B cell (primary cell): ENCODE results near the gene TCF25. TPM values are rescaled to one million over a fixed set of nuclear protein-coding genes. Genes with fewer than 3 reads are reported as not detected.

Source experiments
- ATAC-seq: fragments of 200-7000 bp; cut with Tn5 transposase; one replicate; pipeline ENCODE4 v1.10.0; 2021; ENCODE audit warnings: low read depth, mild to moderate bottlenecking, moderate number of reproducible peaks, moderate library complexity
- CTCF ChIA-PET: fragments of 350-600 bp; sonication (Branson Sonifier 250); formaldehyde crosslinking; loops from one replicate; lab custom pipeline; 2021; ENCODE audit warnings: antibody characterized with exemption, inconsistent platforms; lab: Charles Lee
- POLR2A ChIA-PET: fragments of 350-600 bp; sonication (Branson Sonifier 250); formaldehyde crosslinking; loops from one replicate; lab custom pipeline; 2021; ENCODE audit warnings: antibody characterized with exemption; lab: Charles Lee
- DNase-seq: peaks from one replicate; pipeline ENCODE4 v3.0.0; 2013
- H2AFZ ChIP-seq: 2 replicates; pipeline ENCODE4 v1.6.1; 2012; ENCODE audit warnings: mild to moderate bottlenecking, low read depth, low read length; ENCODE audit not compliant: insufficient read depth, poor library complexity, severe bottlenecking
- H3K27ac ChIP-seq, 2 donors: 1 replicate in 1 of 2; 2 replicates in 1 of 2; pipeline ENCODE4 v1.5.1; 2012 to 2013; ENCODE audit warnings: low read length in 2 of 2, mild to moderate bottlenecking in 2 of 2, moderate library complexity in 1 of 2
- H3K27me3 ChIP-seq, 4 experiments: fragments of 200-600 bp in 1 of 4; sonication (generic) in 1 of 4; replicated peaks in 1 of 4; 1 replicate in 2 of 4; 2 replicates in 2 of 4; pipeline versions ENCODE4 v1.6.1 to v1.7.0; 2013 to 2016; ENCODE audit warnings: low read length in 3 of 4, mild to moderate bottlenecking in 2 of 4, mixed read lengths in 1 of 4, moderate library complexity in 1 of 4; ENCODE audit not compliant: insufficient read depth in 4 of 4, control insufficient read depth in 3 of 4; ENCODE audit errors: control extremely low read depth in 1 of 4
- H3K36me3 ChIP-seq, 2 experiments: replicated peaks in 1 of 2; 1 replicate in 1 of 2; 2 replicates in 1 of 2; pipeline versions ENCODE4 v1.6.1 to v1.7.1; 2013; ENCODE audit warnings: low read length in 1 of 2; ENCODE audit not compliant: insufficient read depth in 2 of 2, control insufficient read depth in 1 of 2; ENCODE audit errors: control extremely low read depth in 1 of 2, extremely low read depth in 1 of 2
- H3K4me1 ChIP-seq, 2 donors: fragments of 200-600 bp in 1 of 2; sonication (generic) in 1 of 2; 1 replicate in 1 of 2; 2 replicates in 1 of 2; pipeline versions ENCODE4 v1.5.1 to v1.6.1; 2013 to 2017; ENCODE audit warnings: low read length in 2 of 2; ENCODE audit not compliant: control insufficient read depth in 2 of 2, insufficient read depth in 2 of 2
- H3K4me2 ChIP-seq: replicated peaks from 2 replicates; pipeline ENCODE3; 2012; ENCODE audit warnings: mild to moderate bottlenecking, low read depth, low read length; ENCODE audit not compliant: poor library complexity, severe bottlenecking
- H3K4me3 ChIP-seq, 5 experiments: fragments of 200-600 bp in 1 of 5; sonication (generic) in 1 of 5; 1 replicate in 3 of 5; 2 replicates in 2 of 5; pipeline versions ENCODE4 v1.5.1 to v1.7.0; 2011 to 2016; ENCODE audit warnings: low read length in 4 of 5, mild to moderate bottlenecking in 4 of 5, low read depth in 2 of 5, control low read depth in 1 of 5, moderate library complexity in 1 of 5; ENCODE audit not compliant: insufficient read depth in 1 of 5; ENCODE audit errors: control extremely low read depth in 1 of 5, extremely low read depth in 1 of 5
- H3K79me2 ChIP-seq: fragments of 200-600 bp; sonication (generic); one replicate; pipeline ENCODE4 v1.6.0; 2016; ENCODE audit warnings: low read length; ENCODE audit not compliant: control insufficient read depth, insufficient read depth
- H3K9ac ChIP-seq: fragments of 200-600 bp; sonication (generic); 2 replicates; pipeline ENCODE4 v1.6.1; 2017; ENCODE audit warnings: mild to moderate bottlenecking, low read length, moderate library complexity
- H3K9me3 ChIP-seq, 3 donors: one replicate each; pipeline versions ENCODE4 v1.6.1 to v1.7.1; 2013; ENCODE audit warnings: low read length in 2 of 3; ENCODE audit not compliant: control insufficient read depth in 2 of 3, insufficient read depth in 1 of 3; ENCODE audit errors: control extremely low read depth in 1 of 3
- H4K20me1 ChIP-seq: 2 replicates; pipeline ENCODE4 v1.6.0; 2012; ENCODE audit warnings: mild to moderate bottlenecking, low read length; ENCODE audit not compliant: insufficient read depth, control insufficient read depth, poor library complexity, severe bottlenecking
- H3K27ac Mint-ChIP-seq: one replicate; pipeline ENCODE4 v1.8.0; 2021; ENCODE audit warnings: mixed read lengths
- H3K27me3 Mint-ChIP-seq: one replicate; pipeline ENCODE4 v1.8.0; 2021; ENCODE audit warnings: mixed read lengths
- H3K4me1 Mint-ChIP-seq: one replicate; pipeline ENCODE4 v1.8.0; 2021; ENCODE audit warnings: mixed read lengths
- H3K4me3 Mint-ChIP-seq: one replicate; pipeline ENCODE4 v1.8.0; 2021; ENCODE audit warnings: mixed read lengths
- H3K9me3 Mint-ChIP-seq: one replicate; pipeline ENCODE4 v1.8.0; 2022; ENCODE audit warnings: mixed read lengths; ENCODE audit not compliant: insufficient read depth
- CTCF ChIP-seq: fragments of 200-600 bp; IDR thresholded peaks from one replicate; pipeline ENCODE4 v1.8.0; 2022; ENCODE audit warnings: antibody characterized with exemption, mild to moderate bottlenecking
- EZH2 ChIP-seq: IDR thresholded peaks from 2 replicates; pipeline ENCODE4 v1.6.1; 2012; ENCODE audit warnings: borderline replicate concordance, low read depth, mild to moderate bottlenecking, moderate library complexity, low read length; ENCODE audit not compliant: insufficient read depth, poor library complexity, severe bottlenecking
- WGBS: methylation state at CpG from one replicate; pipeline ENCODE4 v1.1.5; 2013; ENCODE audit warnings: missing lambda C conversion rate; ENCODE audit not compliant: insufficient coverage; 5-methylcytosine and 5-hydroxymethylcytosine counted together
- intact Hi-C: fragments of 100-400 bp; cut with micrococcal nuclease; formaldehyde crosslinking; loops from one replicate; pipeline ENCODE4 v1.10.0; 2022
- polyA plus RNA-seq: library from polyadenylated mRNA; depleted of rRNA; stranded (reverse); fragments of >200 nt; gene quantifications from 2 replicates; pipeline ENCODE4 v1.2.3, GENCODE V29; 2012
- total RNA-seq, 2 donors: library from RNA; stranded (reverse); fragments of 120-200 nt in 1 of 2; gene quantifications; 1 replicate in 1 of 2; 2 replicates in 1 of 2; pipeline versions ENCODE4 v1.2.3 to v1.2.4, GENCODE V29; 2013 to 2022

The TCF25 gene
- total and polyA plus RNA-seq, 2 donors (not counting 1 experiment from before 2014, with no cell fraction given), result 200 to 444 TPM

- H4K20me1 ChIP-seq, result peaks cover 77% of the 10 kb centered on the region
- H3K36me3 ChIP-seq, result peaks cover 0 to 33% of the 10 kb centered on the region in 2 experiments
- peak overlapping the region; percentile 26 to 63 for H3K27ac ChIP-seq
- Mint-ChIP-seq H3K27ac (peak overlapping the region; percentile 81), H3K9me3 (no peaks in the 10 kb centered on the region), H3K4me1 (peaks cover 74% of the 10 kb centered on the region), H3K27me3 (no peaks in the 10 kb centered on the region), H3K4me3 (peak overlapping the region; percentile 80)
- ChIA-PET POLR2A (no interaction called here), CTCF (interaction anchor here (0.7 to 1.1 kb wide), 2 partner anchors 11 to 44 kb away, joined by 3 to 5 read pairs; no protein-coding TSS in a partner anchor)
- peak overlapping the region; percentile 87 for H3K4me2 ChIP-seq
- ATAC-seq (peak; percentile 73), DNase-seq (peak; percentile 81)
- H3K4me3 ChIP-seq, result peak overlapping the region in 3 of 5 experiments; percentile 27 to 52 (median 27)
- peak overlapping the region; percentile 56 for H3K9ac ChIP-seq
- peaks cover 86 to 92% of the 10 kb centered on the region in 2 donors for H3K4me1 ChIP-seq
- peaks cover 0 to 26% (median 0%) of the 10 kb centered on the region in 3 donors for H3K9me3 ChIP-seq
- peaks cover 69% of the 10 kb centered on the region for H3K79me2 ChIP-seq
- intact Hi-C loops, result loop anchor here (2.0 to 5.0 kb wide), 2 partner anchors 35 to 53 kb away; partner anchors contain the start of gene MC1R
- 24% methylated on average over 8 of the region's 11 CpGs for WGBS
- peaks cover 0 to 2% (median 0%) of the 10 kb centered on the region in 4 experiments for H3K27me3 ChIP-seq
- TF ChIP-seq CTCF (no peak), EZH2 (no peak)
- H2AFZ ChIP-seq, result no peak overlapping the region
These were observed 80.4 kb downstream of the TCF25 start for GRCh38 chr16:89953671-89954406.

GRCh38 chr16:89954462-89954861 is 81.1 kb downstream of the TCF25 start:
- H3K27me3 ChIP-seq, result no peaks in the 10 kb centered on the region
- H3K9ac ChIP-seq, result peak overlapping the region; percentile 56
- Mint-ChIP-seq H3K27ac (peak overlapping the region; percentile 81), H3K27me3 (no peaks in the 10 kb centered on the region), H3K4me1 (peaks cover 77% of the 10 kb centered on the region), H3K9me3 (no peaks in the 10 kb centered on the region), H3K4me3 (peak overlapping the region; percentile 80)
- peaks cover 0 to 39% of the 10 kb centered on the region in 2 experiments for H3K36me3 ChIP-seq
- ATAC-seq (no peak), DNase-seq (no peak)
- peaks cover 83 to 88% of the 10 kb centered on the region in 2 donors for H3K4me1 ChIP-seq
- peaks cover 78% of the 10 kb centered on the region for H4K20me1 ChIP-seq
- intact Hi-C loops, result loop anchor here (5.0 kb wide), 1 partner anchor 53 kb away; no protein-coding TSS in a partner anchor
- peaks cover 0 to 23% (median 0%) of the 10 kb centered on the region in 3 donors for H3K9me3 ChIP-seq
- ChIA-PET POLR2A (interaction anchor here (0.6 kb wide), 1 partner anchor 37 kb away, joined by 3 read pairs; no protein-coding TSS in a partner anchor), CTCF (interaction anchor here (0.7 to 1.1 kb wide), 2 partner anchors 11 to 44 kb away, joined by 3 to 5 read pairs; no protein-coding TSS in a partner anchor)
- TF ChIP-seq EZH2 (no peak), CTCF (no peak)
- no peak overlapping the region for H2AFZ ChIP-seq
- 79% methylated on average over 13 of the region's 15 CpGs for WGBS
- H3K4me3 ChIP-seq, result peak overlapping the region in 1 of 5 experiments; percentile 52
- peaks cover 69% of the 10 kb centered on the region for H3K79me2 ChIP-seq
- H3K27ac ChIP-seq, result no peak overlapping the region
- peak overlapping the region; percentile 87 for H3K4me2 ChIP-seq
